GM12873 (cell line): ENCODE measurements around the gene COA3.

ENCODE experiments used
- CTCF ChIP-seq: IDR thresholded peaks from 2 replicates; pipeline ENCODE4 v1.5.1; 2012; ENCODE audit warnings: low read depth, mild to moderate bottlenecking, moderate library complexity, low read length, control low read depth; ENCODE audit not compliant: insufficient read depth; ENCODE audit errors: missing control alignments

COA3 gene

GRCh38 chr17:42780851-42781638, 17.5 kb downstream of the COA3 start:
- TF ChIP-seq CTCF: no peak

GRCh38 chr17:42779936-42780850, 18.3 kb downstream of the COA3 start, which contains the start of gene WNK4:
WNK4 (plus strand) TSS chr17:42780610; CDS start chr17:42780699, 89 bp downstream.
- no peak for TF ChIP-seq CTCF

- TF ChIP-seq CTCF: no peak
These were observed 19.1 kb downstream of the COA3 start for GRCh38 chr17:42779304-42779935.

GRCh38 chr17:42778570-42778969, 19.9 kb downstream of the COA3 start:
- no peak for TF ChIP-seq CTCF

GRCh38 chr17:42775534-42776098, 22.9 kb downstream of the COA3 start:
- TF ChIP-seq CTCF: peak; percentile 34

- TF ChIP-seq CTCF: no peak
These were observed 24.3 kb downstream of the COA3 start for GRCh38 chr17:42774066-42774745.
